ENCODE data around the gene OSGIN1.

The OSGIN1 gene

GRCh38 chr16:83963277-83964119 lies 10.5 kb downstream of the OSGIN1 start:
- no peak overlapping the region for H3K27ac ChIP-seq
- TF ChIP-seq ZFX (IDR thresholded peaks at IDR 0.05; ENCODE audit: borderline replicate concordance) = no peak
- no peak for TF ChIP-seq CTCF (IDR thresholded peaks at IDR 0.05)

- no peak for TF ChIP-seq CTCF (IDR thresholded peaks at IDR 0.05)
- no peak overlapping the region for H3K27ac ChIP-seq
Observed at GRCh38 chr16:83964684-83965443, 11.8 kb downstream of the OSGIN1 start.

- TF ChIP-seq ZFX (IDR thresholded peaks at IDR 0.05; ENCODE audit: borderline replicate concordance) (no peak), CTCF (IDR thresholded peaks at IDR 0.05) (no peak)
- H3K27ac ChIP-seq = no peak overlapping the region
Observed at GRCh38 chr16:83965444-83966152, 12.6 kb downstream of the OSGIN1 start.

- TF ChIP-seq CTCF (IDR thresholded peaks at IDR 0.05) = no peak
- no peak for TF ChIP-seq ZFX (IDR thresholded peaks at IDR 0.05; ENCODE audit: borderline replicate concordance)
- H3K27ac ChIP-seq = no peak overlapping the region
Observed at GRCh38 chr16:83966153-83966696, 13.2 kb downstream of the OSGIN1 start.

GRCh38 chr16:83967091-83967490 lies 14.1 kb downstream of the OSGIN1 start:
- no peak overlapping the region for H3K27ac ChIP-seq
- no peak for TF ChIP-seq ZFX (IDR thresholded peaks at IDR 0.05; ENCODE audit: borderline replicate concordance)
- TF ChIP-seq CTCF (IDR thresholded peaks at IDR 0.05) = no peak

GRCh38 chr16:83967838-83968305 lies 14.8 kb downstream of the OSGIN1 start, which contains the start of gene NECAB2:
NECAB2 (plus strand) TSS chr16:83968244; CDS start chr16:83968649, 405 bp downstream.
- TF ChIP-seq ZFX (IDR thresholded peaks at IDR 0.05; ENCODE audit: borderline replicate concordance) (no peak), CTCF (IDR thresholded peaks at IDR 0.05) (peak; percentile 88)
- no peak within 1 kb of the TSS for H3K27ac ChIP-seq
